ENCODE data around the gene SALL1. TPM values are rescaled to one million over a fixed set of nuclear protein-coding genes. Genes with fewer than 3 reads are reported as not detected.

SALL1 gene
- total RNA-seq, 1 experiment from 2014 or later, result not detected

GRCh38 chr16:51157698-51158097, 6.6 kb upstream of the SALL1 start:
- no peaks in the 10 kb centered on the region for H3K27me3 ChIP-seq (ENCODE audit: insufficient read depth, low read length)
- intact Hi-C loops (cut with micrococcal nuclease), result no loop called here
- CTCF ChIA-PET, result no interaction called here
- no peaks in the 10 kb centered on the region for H4K20me1 ChIP-seq (ENCODE audit: insufficient read depth)
- no peaks in the 10 kb centered on the region for H3K9me2 ChIP-seq (ENCODE audit: insufficient read depth)
- no peaks in the 10 kb centered on the region for H3K79me2 ChIP-seq (ENCODE audit: insufficient read depth, low read length)
- H3K9ac ChIP-seq (ENCODE audit: low read length), result no peak overlapping the region
- no peaks in the 10 kb centered on the region for H3K36me3 ChIP-seq (ENCODE audit: control insufficient read depth in 1 of 2, insufficient read depth in 2 of 2, low read length in 2 of 2)
- RAD21 ChIA-PET (ENCODE audit: low non-redundant PET in 1 of 2, low total read pairs in 2 of 2, uncharacterized antibody in 2 of 2, unreplicated experiment in 2 of 2), result no interaction called here
- H3K27ac ChIP-seq (ENCODE audit: low read depth, low read length), result no peak overlapping the region
- H3K4me1 ChIP-seq (ENCODE audit: control insufficient read depth in 1 of 2, insufficient read depth in 2 of 2, low read length in 2 of 2), result no peaks in the 10 kb centered on the region
- H3K4me2 ChIP-seq (ENCODE audit: low read length), result no peak overlapping the region
- H2AFZ ChIP-seq (ENCODE audit: low read depth, low read length, poor library complexity, severe bottlenecking), result no peak overlapping the region
- H3K4me3 ChIP-seq (replicated peaks in 1 of 2; ENCODE audit: low read depth in 1 of 2, low read length in 2 of 2), result no peak overlapping the region
- H3K9me3 ChIP-seq (ENCODE audit: control insufficient read depth in 1 of 2, insufficient read depth in 1 of 2, low read depth in 1 of 2, low read length in 2 of 2), result no peaks in the 10 kb centered on the region
- BruUV-seq (replicated peaks), result no TSS peak
- POLR2A ChIA-PET, result no interaction called here
- ATAC-seq, result no peak
- TF ChIP-seq JUND (IDR thresholded peaks at IDR 0.05) (no peak), CTCF (IDR thresholded peaks at IDR 0.05 in 2 of 3, conservative IDR thresholded peaks at IDR 0.05 in 1 of 3; ENCODE audit: borderline replicate concordance in 1 of 3, insufficient read depth in 1 of 3, low read depth in 2 of 3, low read length in 2 of 3) (no peak), EGR1 (IDR thresholded peaks at IDR 0.05; ENCODE audit: low read depth) (no peak), YY1 (IDR thresholded peaks at IDR 0.05; ENCODE audit: extremely low read depth, insufficient replicate concordance, low read depth, low read length) (no peak)
- DNase-seq (ENCODE audit: low read depth, low spot score), result no peak

GRCh38 chr16:51156807-51157200, 5.7 kb upstream of the SALL1 start:
- intact Hi-C loops (cut with micrococcal nuclease), result no loop called here
- H3K9me3 ChIP-seq (ENCODE audit: control insufficient read depth in 1 of 2, insufficient read depth in 1 of 2, low read depth in 1 of 2, low read length in 2 of 2), result no peaks in the 10 kb centered on the region
- CTCF ChIA-PET, result no interaction called here
- H4K20me1 ChIP-seq (ENCODE audit: insufficient read depth), result no peaks in the 10 kb centered on the region
- H3K36me3 ChIP-seq (ENCODE audit: control insufficient read depth in 1 of 2, insufficient read depth in 2 of 2, low read length in 2 of 2), result no peaks in the 10 kb centered on the region
- ATAC-seq (no peak), DNase-seq (ENCODE audit: low read depth, low spot score) (no peak)
- H3K4me1 ChIP-seq (ENCODE audit: control insufficient read depth in 1 of 2, insufficient read depth in 2 of 2, low read length in 2 of 2), result no peaks in the 10 kb centered on the region
- H3K27ac ChIP-seq (ENCODE audit: low read depth, low read length), result no peak overlapping the region
- H3K27me3 ChIP-seq (ENCODE audit: insufficient read depth, low read length), result no peaks in the 10 kb centered on the region
- H3K9me2 ChIP-seq (ENCODE audit: insufficient read depth), result no peaks in the 10 kb centered on the region
- no peak overlapping the region for H3K4me2 ChIP-seq (ENCODE audit: low read length)
- H3K4me3 ChIP-seq (replicated peaks in 1 of 2; ENCODE audit: low read depth in 1 of 2, low read length in 2 of 2), result no peak overlapping the region
- no peaks in the 10 kb centered on the region for H3K79me2 ChIP-seq (ENCODE audit: insufficient read depth, low read length)
- no TSS peak for BruUV-seq (replicated peaks)
- no peak overlapping the region for H2AFZ ChIP-seq (ENCODE audit: low read depth, low read length, poor library complexity, severe bottlenecking)
- POLR2A ChIA-PET, result no interaction called here
- no peak overlapping the region for H3K9ac ChIP-seq (ENCODE audit: low read length)
- RAD21 ChIA-PET (ENCODE audit: low non-redundant PET in 1 of 2, low total read pairs in 2 of 2, uncharacterized antibody in 2 of 2, unreplicated experiment in 2 of 2), result no interaction called here
- TF ChIP-seq CEBPB (IDR thresholded peaks at IDR 0.05; ENCODE audit: low read depth), result no peak
- no peak for TF ChIP-seq CTCF (IDR thresholded peaks at IDR 0.05 in 2 of 3, conservative IDR thresholded peaks at IDR 0.05 in 1 of 3; ENCODE audit: borderline replicate concordance in 1 of 3, insufficient read depth in 1 of 3, low read depth in 2 of 3, low read length in 2 of 3)
- TF ChIP-seq SRF (IDR thresholded peaks at IDR 0.05; ENCODE audit: low read depth), result no peak
- TF ChIP-seq POLR2A (IDR thresholded peaks at IDR 0.05; ENCODE audit: borderline replicate concordance, extremely low read depth, insufficient read depth, insufficient read length), result no peak
- no peak for TF ChIP-seq EZH2 (IDR thresholded peaks at IDR 0.05)
- TF ChIP-seq YY1 (IDR thresholded peaks at IDR 0.05; ENCODE audit: extremely low read depth, insufficient replicate concordance, low read depth, low read length), result no peak
- no peak for TF ChIP-seq EGR1 (IDR thresholded peaks at IDR 0.05; ENCODE audit: low read depth)
- TF ChIP-seq SP1 (IDR thresholded peaks at IDR 0.05; ENCODE audit: low read depth), result no peak
- no peak for TF ChIP-seq TCF7L2 (IDR thresholded peaks at IDR 0.05; ENCODE audit: borderline replicate concordance, extremely low read depth, insufficient read depth, insufficient read length)
- no peak for TF ChIP-seq ZBTB33 (IDR thresholded peaks at IDR 0.05; ENCODE audit: extremely low read depth, insufficient replicate concordance, low read length)
- no peak for TF ChIP-seq ELF1 (IDR thresholded peaks at IDR 0.05; ENCODE audit: borderline replicate concordance, low read depth)
- no peak for TF ChIP-seq ZNF274 (IDR thresholded peaks at IDR 0.05; ENCODE audit: low read depth, low read length)
- TF ChIP-seq ATF3 (IDR thresholded peaks at IDR 0.05), result no peak
